ENCODE results near the gene BMI1.

Gene BMI1

GRCh38 chr10:22320591-22321155 lies at the start of gene BMI1:
Gene BMI1, plus strand, starts transcription at chr10:22321099. Its CDS starts 5,351 bp downstream, at chr10:22326450.
- in situ Hi-C loops (cut with MboI; ENCODE audit: low sequenced_read_pairs): loop anchor here (25.0 kb wide), 1 partner anchor 308 kb away; the partner anchor contains the start of gene DNAJC1

DNA sequence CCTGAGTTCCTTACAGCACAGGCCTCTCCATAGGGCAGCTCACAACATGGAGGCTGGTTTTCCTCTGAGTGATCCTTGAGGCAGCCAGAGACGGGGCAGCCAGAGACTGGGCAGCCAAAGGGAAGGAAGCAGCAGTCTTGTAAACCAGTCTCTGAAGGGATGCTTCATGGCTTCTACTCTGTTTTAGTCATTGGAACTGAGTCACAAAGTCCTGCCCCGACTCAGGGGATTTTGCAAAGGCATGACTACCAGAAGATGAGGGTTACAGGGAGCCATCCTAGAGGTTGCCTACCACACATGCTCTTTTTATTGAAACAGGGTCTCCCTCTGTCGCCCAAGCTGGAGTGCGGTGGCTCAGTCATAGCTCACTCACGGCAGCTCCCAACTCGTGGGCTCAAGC lies 49.1 kb upstream of the BMI1 start:
- in situ Hi-C loops (cut with MboI; ENCODE audit: low sequenced_read_pairs): no loop called here

GRCh38 chr10:22278441-22278782 lies 42.5 kb upstream of the BMI1 start:
- in situ Hi-C loops (cut with MboI; ENCODE audit: low sequenced_read_pairs): no loop called here

GRCh38 chr10:22280078-22280477 lies 40.8 kb upstream of the BMI1 start:
- in situ Hi-C loops (cut with MboI; ENCODE audit: low sequenced_read_pairs): no loop called here

DNA sequence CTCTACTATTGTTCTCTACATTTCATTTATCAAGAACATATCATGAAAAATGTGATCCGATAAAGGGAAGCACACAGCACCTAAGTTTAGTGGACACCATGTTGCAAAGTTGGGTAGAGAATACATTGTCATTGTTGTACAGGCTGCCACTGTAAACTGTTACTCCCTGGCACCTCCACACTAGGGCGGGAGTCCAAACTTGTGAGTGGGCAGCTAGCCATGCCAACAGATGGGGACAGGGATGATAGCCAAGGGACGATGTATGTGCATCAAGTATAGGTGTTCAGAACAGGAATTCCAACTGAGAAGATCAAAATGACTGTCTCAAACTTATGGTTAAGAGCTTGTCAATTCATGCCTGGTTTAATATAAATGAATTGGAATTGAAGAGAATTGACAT lies 35.8 kb upstream of the BMI1 start:
- in situ Hi-C loops (cut with MboI; ENCODE audit: low sequenced_read_pairs): no loop called here

GRCh38 chr10:22293747-22294404 lies 27.0 kb upstream of the BMI1 start:
- in situ Hi-C loops (cut with MboI; ENCODE audit: low sequenced_read_pairs): no loop called here

- in situ Hi-C loops (cut with MboI; ENCODE audit: low sequenced_read_pairs): no loop called here
These were observed 26.2 kb upstream of the BMI1 start for GRCh38 chr10:22294694-22295093.

GRCh38 chr10:22301193-22301592 lies 19.7 kb upstream of the BMI1 start:
- in situ Hi-C loops (cut with MboI; ENCODE audit: low sequenced_read_pairs): loop anchor here (25.0 kb wide), 1 partner anchor 289 kb away; the partner anchor contains the start of gene DNAJC1

GRCh38 chr10:22303461-22303860 lies 17.4 kb upstream of the BMI1 start:
- in situ Hi-C loops (cut with MboI; ENCODE audit: low sequenced_read_pairs): loop anchor here (25.0 kb wide), 1 partner anchor 291 kb away; the partner anchor contains the start of gene DNAJC1

GRCh38 chr10:22305721-22306120 lies 15.2 kb upstream of the BMI1 start:
- in situ Hi-C loops (cut with MboI; ENCODE audit: low sequenced_read_pairs): loop anchor here (25.0 kb wide), 1 partner anchor 293 kb away; the partner anchor contains the start of gene DNAJC1

GRCh38 chr10:22308390-22308789 lies 12.5 kb upstream of the BMI1 start:
- in situ Hi-C loops (cut with MboI; ENCODE audit: low sequenced_read_pairs): loop anchor here (25.0 kb wide), 1 partner anchor 296 kb away; the partner anchor contains the start of gene DNAJC1

DNA sequence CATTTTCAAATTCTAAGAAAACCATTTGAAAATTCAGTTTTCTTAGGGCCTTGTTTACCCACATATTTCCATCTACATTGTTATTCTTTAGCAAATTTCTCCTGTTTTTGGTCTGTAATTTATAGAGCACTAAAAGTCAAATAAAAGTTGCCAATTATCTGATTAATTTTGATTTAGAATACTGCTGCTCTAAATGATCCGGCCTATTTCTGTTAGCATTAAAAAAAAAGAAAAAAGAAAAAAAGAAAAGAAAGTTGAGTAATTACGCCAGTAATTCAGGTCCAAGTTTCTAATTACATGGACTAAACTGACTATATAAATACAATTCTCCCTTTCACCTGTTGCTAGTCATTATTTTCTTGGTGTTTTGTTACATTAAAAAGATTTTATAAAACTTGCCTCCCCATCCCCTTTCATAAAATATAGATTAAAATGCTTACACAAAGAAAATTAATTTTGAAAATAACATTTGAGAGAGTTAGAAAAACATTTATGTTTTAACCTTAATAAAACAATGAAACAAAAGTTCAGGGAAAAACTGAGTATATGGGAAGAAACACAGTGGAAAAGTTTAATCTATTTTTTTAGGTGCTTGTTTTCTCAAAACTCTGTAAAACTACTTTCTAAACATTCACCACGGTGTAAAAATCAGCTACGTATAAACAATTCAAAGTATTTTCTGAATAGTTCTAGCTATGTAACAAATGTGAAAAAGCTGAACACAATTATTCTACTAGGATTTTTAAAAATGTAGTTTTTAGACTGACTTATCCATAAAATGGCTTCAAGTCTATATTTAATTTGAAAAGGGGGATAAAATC lies 11.5 kb upstream of the BMI1 start:
- in situ Hi-C loops (cut with MboI; ENCODE audit: low sequenced_read_pairs): loop anchor here (25.0 kb wide), 1 partner anchor 297 kb away; the partner anchor contains the start of gene DNAJC1

DNA sequence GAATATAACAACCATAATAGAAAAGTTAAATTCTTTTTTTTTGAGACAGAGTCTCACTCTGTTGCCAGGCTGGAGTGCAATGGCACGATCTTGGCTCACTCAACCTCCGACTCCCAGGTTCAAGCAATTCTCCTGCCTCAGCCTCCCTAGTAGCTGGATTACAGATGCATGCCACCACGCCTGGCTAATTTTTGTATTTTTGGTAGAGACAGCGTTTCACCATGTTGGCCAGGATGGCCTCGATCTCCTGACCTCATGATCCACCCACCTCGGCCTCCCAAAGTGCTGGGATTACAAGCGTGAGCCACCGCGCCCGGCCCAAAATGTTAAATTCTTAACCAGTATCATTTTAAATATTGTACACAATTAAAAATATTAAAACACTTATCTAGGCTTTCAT lies 10.9 kb upstream of the BMI1 start:
- in situ Hi-C loops (cut with MboI; ENCODE audit: low sequenced_read_pairs): loop anchor here (25.0 kb wide), 1 partner anchor 298 kb away; the partner anchor contains the start of gene DNAJC1

GRCh38 chr10:22310928-22311327 lies 10.0 kb upstream of the BMI1 start:
- in situ Hi-C loops (cut with MboI; ENCODE audit: low sequenced_read_pairs): loop anchor here (25.0 kb wide), 1 partner anchor 299 kb away; the partner anchor contains the start of gene DNAJC1

- in situ Hi-C loops (cut with MboI; ENCODE audit: low sequenced_read_pairs): loop anchor here (25.0 kb wide), 1 partner anchor 303 kb away; the partner anchor contains the start of gene DNAJC1
These were observed 6.0 kb upstream of the BMI1 start for GRCh38 chr10:22314852-22315251.

- in situ Hi-C loops (cut with MboI; ENCODE audit: low sequenced_read_pairs): loop anchor here (25.0 kb wide), 1 partner anchor 303 kb away; the partner anchor contains the start of gene DNAJC1
These were observed 5.2 kb upstream of the BMI1 start for GRCh38 chr10:22315455-22316285.

DNA sequence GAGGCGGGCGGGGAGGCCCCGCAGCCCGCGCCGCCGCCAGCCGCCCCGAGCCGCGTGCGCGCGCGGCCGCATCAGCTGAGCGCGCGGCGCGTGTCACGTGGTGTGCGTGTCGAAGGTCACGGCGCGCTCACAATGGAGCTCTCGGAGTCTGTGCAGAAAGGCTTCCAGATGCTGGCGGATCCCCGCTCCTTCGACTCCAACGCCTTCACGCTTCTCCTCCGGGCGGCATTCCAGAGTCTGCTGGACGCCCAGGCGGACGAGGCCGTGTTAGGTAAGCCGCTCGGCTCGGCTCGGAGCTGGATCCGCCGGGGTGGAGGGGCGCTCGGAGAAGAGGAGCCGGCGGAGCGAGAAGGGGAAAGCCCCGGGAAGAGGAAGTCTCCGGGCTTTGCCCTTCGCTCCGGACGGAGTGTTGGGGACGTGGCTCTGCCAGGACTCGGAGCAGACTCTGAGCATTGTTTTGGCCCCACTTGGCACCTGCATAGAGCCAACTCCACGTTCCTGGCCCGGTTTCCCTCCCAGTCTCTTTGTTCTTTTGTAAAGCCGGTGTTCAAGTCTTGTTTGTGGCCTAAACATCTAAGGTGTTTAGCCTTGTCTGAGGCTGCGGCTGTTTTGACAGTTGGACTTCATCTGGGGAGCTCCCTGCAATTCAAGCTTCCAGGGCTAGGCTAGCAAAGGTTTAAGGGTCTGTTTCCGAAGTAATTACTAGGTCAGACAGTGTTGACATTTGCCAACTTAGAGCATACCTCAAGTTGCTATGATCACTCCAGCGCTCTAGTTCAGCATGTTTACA lies 4.4 kb upstream of the BMI1 start, which contains the start of gene COMMD3:
Gene COMMD3 (plus strand): TSS at position 103 of the 790 bp plus-strand sequence. CDS start 30 bp downstream, at position 133.
- in situ Hi-C loops (cut with MboI; ENCODE audit: low sequenced_read_pairs): loop anchor here (25.0 kb wide), 1 partner anchor 304 kb away; the partner anchor contains the start of gene DNAJC1

GRCh38 chr10:22317076-22317370 lies 3.9 kb upstream of the BMI1 start:
- in situ Hi-C loops (cut with MboI; ENCODE audit: low sequenced_read_pairs): loop anchor here (25.0 kb wide), 1 partner anchor 305 kb away; the partner anchor contains the start of gene DNAJC1

All from HL-60/S4 treated with retinoic acid at 250 ng/mL for 4 days and 3 days (cell line).